ENCODE measurements around the gene IGLON5.

The IGLON5 gene

DNA sequence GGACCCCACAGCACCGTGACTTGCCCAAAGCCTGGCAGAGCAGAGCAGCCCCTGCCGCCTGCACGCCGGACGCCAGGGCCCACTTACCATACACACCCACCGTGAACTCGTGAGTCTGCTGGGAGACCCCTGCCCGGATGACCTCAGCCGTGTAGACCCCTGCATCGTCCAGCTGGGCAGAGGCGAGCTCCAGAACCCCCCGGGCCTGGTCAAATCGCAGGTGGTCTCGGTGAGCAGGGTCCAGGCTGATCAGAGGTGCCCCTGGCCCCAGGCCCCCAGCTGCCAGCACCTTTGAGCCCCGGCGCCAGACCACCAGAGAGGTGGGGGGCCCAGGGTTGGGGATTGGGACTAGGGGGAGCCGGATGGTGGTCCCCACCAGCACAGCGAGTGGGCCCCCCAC lies 29.6 kb downstream of the IGLON5 start:
- ATAC-seq = no peak
- TF ChIP-seq, protein P1, sequence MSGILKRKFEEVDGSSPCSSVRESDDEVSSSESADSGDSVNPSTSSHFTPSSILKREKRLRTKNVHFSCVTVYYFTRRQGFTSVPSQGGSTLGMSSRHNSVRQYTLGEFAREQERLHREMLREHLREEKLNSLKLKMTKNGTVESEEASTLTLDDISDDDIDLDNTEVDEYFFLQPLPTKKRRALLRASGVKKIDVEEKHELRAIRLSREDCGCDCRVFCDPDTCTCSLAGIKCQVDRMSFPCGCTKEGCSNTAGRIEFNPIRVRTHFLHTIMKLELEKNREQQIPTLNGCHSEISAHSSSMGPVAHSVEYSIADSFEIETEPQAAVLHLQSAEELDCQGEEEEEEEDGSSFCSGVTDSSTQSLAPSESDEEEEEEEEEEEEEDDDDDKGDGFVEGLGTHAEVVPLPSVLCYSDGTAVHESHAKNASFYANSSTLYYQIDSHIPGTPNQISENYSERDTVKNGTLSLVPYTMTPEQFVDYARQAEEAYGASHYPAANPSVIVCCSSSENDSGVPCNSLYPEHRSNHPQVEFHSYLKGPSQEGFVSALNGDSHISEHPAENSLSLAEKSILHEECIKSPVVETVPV (CRISPR knock-in tag; IDR thresholded peaks at IDR 0.05) = no peak
- TF ChIP-seq ZNF70 (CRISPR knock-in tag; IDR thresholded peaks at IDR 0.05) (no peak), ZNF565 (CRISPR knock-in tag; conservative IDR thresholded peaks at IDR 0.05; ENCODE audit: low read depth) (no peak), TCF4 (CRISPR knock-in tag; IDR thresholded peaks at IDR 0.05; ENCODE audit: borderline replicate concordance) (no peak), ZNF8 (CRISPR knock-in tag; IDR thresholded peaks at IDR 0.05) (no peak), CSDC2 (CRISPR knock-in tag; IDR thresholded peaks at IDR 0.05) (no peak), ISL1 (CRISPR knock-in tag; IDR thresholded peaks at IDR 0.05) (no peak), BACH2 (CRISPR knock-in tag; IDR thresholded peaks at IDR 0.05; ENCODE audit: borderline replicate concordance) (no peak), PPARA (CRISPR knock-in tag; IDR thresholded peaks at IDR 0.05; ENCODE audit: borderline replicate concordance) (no peak)
- TF ChIP-seq, protein P2, sequence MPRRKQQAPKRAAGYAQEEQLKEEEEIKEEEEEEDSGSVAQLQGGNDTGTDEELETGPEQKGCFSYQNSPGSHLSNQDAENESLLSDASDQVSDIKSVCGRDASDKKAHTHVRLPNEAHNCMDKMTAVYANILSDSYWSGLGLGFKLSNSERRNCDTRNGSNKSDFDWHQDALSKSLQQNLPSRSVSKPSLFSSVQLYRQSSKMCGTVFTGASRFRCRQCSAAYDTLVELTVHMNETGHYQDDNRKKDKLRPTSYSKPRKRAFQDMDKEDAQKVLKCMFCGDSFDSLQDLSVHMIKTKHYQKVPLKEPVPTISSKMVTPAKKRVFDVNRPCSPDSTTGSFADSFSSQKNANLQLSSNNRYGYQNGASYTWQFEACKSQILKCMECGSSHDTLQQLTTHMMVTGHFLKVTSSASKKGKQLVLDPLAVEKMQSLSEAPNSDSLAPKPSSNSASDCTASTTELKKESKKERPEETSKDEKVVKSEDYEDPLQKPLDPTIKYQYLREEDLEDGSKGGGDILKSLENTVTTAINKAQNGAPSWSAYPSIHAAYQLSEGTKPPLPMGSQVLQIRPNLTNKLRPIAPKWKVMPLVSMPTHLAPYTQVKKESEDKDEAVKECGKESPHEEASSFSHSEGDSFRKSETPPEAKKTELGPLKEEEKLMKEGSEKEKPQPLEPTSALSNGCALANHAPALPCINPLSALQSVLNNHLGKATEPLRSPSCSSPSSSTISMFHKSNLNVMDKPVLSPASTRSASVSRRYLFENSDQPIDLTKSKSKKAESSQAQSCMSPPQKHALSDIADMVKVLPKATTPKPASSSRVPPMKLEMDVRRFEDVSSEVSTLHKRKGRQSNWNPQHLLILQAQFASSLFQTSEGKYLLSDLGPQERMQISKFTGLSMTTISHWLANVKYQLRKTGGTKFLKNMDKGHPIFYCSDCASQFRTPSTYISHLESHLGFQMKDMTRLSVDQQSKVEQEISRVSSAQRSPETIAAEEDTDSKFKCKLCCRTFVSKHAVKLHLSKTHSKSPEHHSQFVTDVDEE (CRISPR knock-in tag; IDR thresholded peaks at IDR 0.05) = no peak

DNA sequence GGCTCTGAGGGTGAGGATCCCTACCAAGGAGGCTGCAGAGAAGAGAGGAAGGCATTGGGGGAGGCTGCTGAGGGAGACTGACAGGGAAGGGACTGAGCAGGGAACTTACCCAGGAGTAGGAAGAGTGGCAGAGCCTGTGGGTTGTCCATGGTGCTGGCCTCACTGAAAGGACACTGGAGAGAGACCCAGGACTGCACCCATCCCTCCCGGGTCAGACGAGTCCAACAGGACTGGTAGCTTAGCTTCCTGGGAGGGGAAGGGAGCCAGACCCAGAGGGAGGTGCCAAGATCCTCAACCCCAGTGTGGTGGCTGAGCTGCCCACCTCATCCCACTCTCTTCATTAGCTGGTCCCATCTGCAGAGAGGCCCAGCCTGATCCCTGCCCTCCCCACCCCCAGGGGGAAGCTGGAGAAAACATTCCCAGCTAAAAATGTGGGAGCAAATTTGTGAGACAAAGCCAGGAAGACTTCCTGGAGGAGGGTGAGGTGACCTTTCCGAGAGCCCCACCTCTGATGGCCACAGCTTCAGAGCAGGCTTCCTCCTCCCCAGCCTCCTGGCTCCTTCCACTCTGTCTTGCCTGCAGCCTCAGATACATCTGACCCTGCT lies 30.6 kb downstream of the IGLON5 start, which contains the start of gene VSIG10L:
TSS of gene VSIG10L (minus strand) at position 164 of the 605 bp plus-strand sequence. CDS start at position 149, 15 bp downstream.
- no peak for ATAC-seq
- TF ChIP-seq ESRRG (CRISPR knock-in tag; IDR thresholded peaks at IDR 0.05) = no peak
- TF ChIP-seq GLIS3 (CRISPR knock-in tag; IDR thresholded peaks at IDR 0.05) = no peak
- no peak for TF ChIP-seq ZNF70 (CRISPR knock-in tag; IDR thresholded peaks at IDR 0.05)
- TF ChIP-seq, protein P2 (CRISPR knock-in tag; IDR thresholded peaks at IDR 0.05) = no peak
- no peak for TF ChIP-seq ZFP3 (CRISPR knock-in tag; IDR thresholded peaks at IDR 0.05)
- TF ChIP-seq, protein P3, sequence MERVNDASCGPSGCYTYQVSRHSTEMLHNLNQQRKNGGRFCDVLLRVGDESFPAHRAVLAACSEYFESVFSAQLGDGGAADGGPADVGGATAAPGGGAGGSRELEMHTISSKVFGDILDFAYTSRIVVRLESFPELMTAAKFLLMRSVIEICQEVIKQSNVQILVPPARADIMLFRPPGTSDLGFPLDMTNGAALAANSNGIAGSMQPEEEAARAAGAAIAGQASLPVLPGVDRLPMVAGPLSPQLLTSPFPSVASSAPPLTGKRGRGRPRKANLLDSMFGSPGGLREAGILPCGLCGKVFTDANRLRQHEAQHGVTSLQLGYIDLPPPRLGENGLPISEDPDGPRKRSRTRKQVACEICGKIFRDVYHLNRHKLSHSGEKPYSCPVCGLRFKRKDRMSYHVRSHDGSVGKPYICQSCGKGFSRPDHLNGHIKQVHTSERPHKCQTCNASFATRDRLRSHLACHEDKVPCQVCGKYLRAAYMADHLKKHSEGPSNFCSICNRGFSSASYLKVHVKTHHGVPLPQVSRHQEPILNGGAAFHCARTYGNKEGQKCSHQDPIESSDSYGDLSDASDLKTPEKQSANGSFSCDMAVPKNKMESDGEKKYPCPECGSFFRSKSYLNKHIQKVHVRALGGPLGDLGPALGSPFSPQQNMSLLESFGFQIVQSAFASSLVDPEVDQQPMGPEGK (CRISPR knock-in tag; IDR thresholded peaks at IDR 0.05; ENCODE audit: borderline replicate concordance) = no peak
- TF ChIP-seq ZC3H10 (CRISPR knock-in tag; IDR thresholded peaks at IDR 0.05) = no peak
- TF ChIP-seq OSR1 (CRISPR knock-in tag; IDR thresholded peaks at IDR 0.05) = no peak
- no peak for TF ChIP-seq ZNF8 (CRISPR knock-in tag; IDR thresholded peaks at IDR 0.05)
- no peak for TF ChIP-seq ZNF565 (CRISPR knock-in tag; conservative IDR thresholded peaks at IDR 0.05; ENCODE audit: low read depth)
- TF ChIP-seq BACH2 (CRISPR knock-in tag; IDR thresholded peaks at IDR 0.05; ENCODE audit: borderline replicate concordance) = no peak
- TF ChIP-seq, protein P4, sequence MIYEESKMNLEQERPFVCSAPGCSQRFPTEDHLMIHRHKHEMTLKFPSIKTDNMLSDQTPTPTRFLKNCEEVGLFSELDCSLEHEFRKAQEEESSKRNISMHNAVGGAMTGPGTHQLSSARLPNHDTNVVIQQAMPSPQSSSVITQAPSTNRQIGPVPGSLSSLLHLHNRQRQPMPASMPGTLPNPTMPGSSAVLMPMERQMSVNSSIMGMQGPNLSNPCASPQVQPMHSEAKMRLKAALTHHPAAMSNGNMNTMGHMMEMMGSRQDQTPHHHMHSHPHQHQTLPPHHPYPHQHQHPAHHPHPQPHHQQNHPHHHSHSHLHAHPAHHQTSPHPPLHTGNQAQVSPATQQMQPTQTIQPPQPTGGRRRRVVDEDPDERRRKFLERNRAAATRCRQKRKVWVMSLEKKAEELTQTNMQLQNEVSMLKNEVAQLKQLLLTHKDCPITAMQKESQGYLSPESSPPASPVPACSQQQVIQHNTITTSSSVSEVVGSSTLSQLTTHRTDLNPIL (CRISPR knock-in tag; IDR thresholded peaks at IDR 0.05; ENCODE audit: low read depth) = no peak
- TF ChIP-seq, protein P1 (CRISPR knock-in tag; IDR thresholded peaks at IDR 0.05) = no peak
- TF ChIP-seq SNAI2 (CRISPR knock-in tag; IDR thresholded peaks at IDR 0.05) = no peak
- TF ChIP-seq, protein P5, sequence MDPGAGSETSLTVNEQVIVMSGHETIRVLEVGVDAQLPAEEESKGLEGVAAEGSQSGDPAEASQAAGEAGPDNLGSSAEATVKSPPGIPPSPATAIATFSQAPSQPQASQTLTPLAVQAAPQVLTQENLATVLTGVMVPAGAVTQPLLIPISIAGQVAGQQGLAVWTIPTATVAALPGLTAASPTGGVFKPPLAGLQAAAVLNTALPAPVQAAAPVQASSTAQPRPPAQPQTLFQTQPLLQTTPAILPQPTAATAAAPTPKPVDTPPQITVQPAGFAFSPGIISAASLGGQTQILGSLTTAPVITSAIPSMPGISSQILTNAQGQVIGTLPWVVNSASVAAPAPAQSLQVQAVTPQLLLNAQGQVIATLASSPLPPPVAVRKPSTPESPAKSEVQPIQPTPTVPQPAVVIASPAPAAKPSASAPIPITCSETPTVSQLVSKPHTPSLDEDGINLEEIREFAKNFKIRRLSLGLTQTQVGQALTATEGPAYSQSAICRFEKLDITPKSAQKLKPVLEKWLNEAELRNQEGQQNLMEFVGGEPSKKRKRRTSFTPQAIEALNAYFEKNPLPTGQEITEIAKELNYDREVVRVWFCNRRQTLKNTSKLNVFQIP (CRISPR knock-in tag; IDR thresholded peaks at IDR 0.05; ENCODE audit: borderline replicate concordance, low read depth) = no peak
- TF ChIP-seq ARNTL (CRISPR knock-in tag; IDR thresholded peaks at IDR 0.05; ENCODE audit: borderline replicate concordance, low read depth) = no peak
- TF ChIP-seq ZFP30 (CRISPR knock-in tag; IDR thresholded peaks at IDR 0.05) = no peak
- no peak for TF ChIP-seq ISL1 (CRISPR knock-in tag; IDR thresholded peaks at IDR 0.05)
- TF ChIP-seq CSDC2 (CRISPR knock-in tag; IDR thresholded peaks at IDR 0.05) = no peak

All from SK-N-SH treated with all-trans-retinoic acid at 6 μM for 48 hours (cell line).